GM10266 (cell line): ENCODE results near the gene TANC1.

Source experiments
- DNase-seq: peaks from one replicate; pipeline ENCODE4 v3.0.0; 2012; ENCODE audit errors: extremely low spot score
- CTCF ChIP-seq: IDR thresholded peaks from 2 replicates; pipeline ENCODE4 v1.5.1; 2012; ENCODE audit warnings: mild to moderate bottlenecking, low read depth; ENCODE audit not compliant: control insufficient read depth, insufficient read depth; ENCODE audit errors: missing control alignments

TANC1 gene

GRCh38 chr2:159201360-159202063 lies 233.1 kb downstream of the TANC1 start:
- TF ChIP-seq CTCF = no peak
- peak; percentile 85 for DNase-seq

- no peak for TF ChIP-seq CTCF
- no peak for DNase-seq
These were observed 234.2 kb downstream of the TANC1 start for GRCh38 chr2:159202568-159203071.

GRCh38 chr2:159204381-159205144 lies 236.1 kb downstream of the TANC1 start:
- no peak for DNase-seq
- TF ChIP-seq CTCF = no peak

- no peak for DNase-seq
- TF ChIP-seq CTCF = no peak
These were observed 238.4 kb downstream of the TANC1 start for GRCh38 chr2:159206736-159207380.

- DNase-seq = no peak
- no peak for TF ChIP-seq CTCF
These were observed 240.0 kb downstream of the TANC1 start for GRCh38 chr2:159208438-159208837.

- DNase-seq = no peak
- no peak for TF ChIP-seq CTCF
These were observed 241.2 kb downstream of the TANC1 start for GRCh38 chr2:159209341-159210306.
